ENCODE measurements around the gene PLXNC1. TPM values are rescaled to one million over a fixed set of nuclear protein-coding genes. Genes with fewer than 3 reads are reported as not detected.

The PLXNC1 gene
- 1 to 10 TPM in 2 of 3 donors, under 1 TPM in 1; 0.84 to 4.6 (median 3.2) TPM for polyA plus RNA-seq

DNA sequence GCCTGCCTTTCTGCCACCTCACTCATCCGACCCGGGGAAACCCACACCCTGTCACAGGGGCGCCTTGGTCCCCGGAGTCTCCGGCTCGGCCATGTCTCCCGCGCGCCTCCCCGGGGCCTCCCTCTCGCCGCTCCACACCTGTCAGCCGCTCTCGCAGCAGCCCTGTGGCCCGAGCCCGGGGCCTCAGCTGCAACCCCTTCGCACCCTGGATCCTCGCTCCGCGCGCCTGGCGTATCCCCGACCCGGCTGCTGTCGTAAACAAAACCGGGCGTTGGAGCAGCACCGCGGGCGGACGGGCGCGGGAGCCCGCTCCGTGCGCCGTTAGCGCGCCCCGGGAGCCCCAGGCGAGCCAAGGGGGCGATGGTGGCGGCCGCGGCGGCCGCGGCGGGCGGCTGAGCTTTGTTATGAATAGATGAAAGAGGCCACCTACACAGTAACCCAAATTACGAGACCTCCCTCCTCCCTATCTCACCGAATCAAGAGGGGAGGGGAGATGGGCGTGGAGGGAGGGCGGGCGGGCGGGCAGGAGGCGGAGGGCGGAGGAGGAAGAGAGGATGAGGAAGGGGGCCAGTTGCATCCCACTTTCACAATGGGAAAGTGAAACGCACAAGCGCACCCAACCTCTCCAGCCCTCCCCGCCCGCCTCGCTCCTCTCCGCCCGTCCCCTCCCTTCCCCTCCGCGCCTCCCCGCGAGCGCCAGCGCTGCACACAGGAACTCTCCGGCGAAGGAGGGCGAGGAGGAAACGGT is at the start of gene PLXNC1:
Gene PLXNC1, plus strand, starts transcription at position 587 of the 748 bp plus-strand sequence. CDS start 395 bp downstream, outside the sequence.
- 1 to 3% (median 1%) methylated on average over 58 to 72 of the region's 75 CpGs for WGBS, 3 donors
- no peak within 1 kb of the TSS for H3K27ac ChIP-seq (ENCODE audit: low read depth, low read length)

- no peak overlapping the region for H3K27ac ChIP-seq (ENCODE audit: low read depth, low read length)
- WGBS, 3 donors, result 67 to 94% (median 90%) methylated on average over 3 of the region's 3 CpGs
These were observed 49.2 kb upstream of the PLXNC1 start for GRCh38 chr12:94099191-94099590.

DNA sequence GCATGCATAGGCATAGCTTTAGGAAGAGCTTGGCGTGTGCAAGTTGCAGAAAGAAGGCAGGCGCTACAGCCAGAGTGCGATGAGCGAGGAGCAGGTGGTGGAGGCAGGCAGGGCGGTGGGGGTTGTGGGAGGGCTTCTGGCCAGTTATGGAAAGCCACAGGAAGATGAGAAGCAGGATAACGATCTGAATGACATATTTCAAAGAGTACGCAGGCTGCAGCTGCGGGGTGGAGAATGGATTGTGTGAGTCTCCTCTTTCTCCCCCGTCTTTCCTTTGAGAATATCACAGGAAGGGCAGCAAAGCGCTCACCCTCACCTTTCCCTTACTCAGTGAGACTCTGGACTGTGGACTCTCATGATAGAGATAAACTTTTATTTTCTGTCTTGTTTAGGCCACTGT is 48.7 kb upstream of the PLXNC1 start:
- WGBS, 3 donors, result 41 to 64% (median 42%) methylated on average over 10 of the region's 10 CpGs
- no peak overlapping the region for H3K27ac ChIP-seq (ENCODE audit: low read depth, low read length)

GRCh38 chr12:94100211-94100627 is 48.2 kb upstream of the PLXNC1 start:
- 36 to 57% (median 50%) methylated on average over 6 of the region's 6 CpGs for WGBS, 3 donors
- H3K27ac ChIP-seq (ENCODE audit: low read depth, low read length), result no peak overlapping the region

DNA sequence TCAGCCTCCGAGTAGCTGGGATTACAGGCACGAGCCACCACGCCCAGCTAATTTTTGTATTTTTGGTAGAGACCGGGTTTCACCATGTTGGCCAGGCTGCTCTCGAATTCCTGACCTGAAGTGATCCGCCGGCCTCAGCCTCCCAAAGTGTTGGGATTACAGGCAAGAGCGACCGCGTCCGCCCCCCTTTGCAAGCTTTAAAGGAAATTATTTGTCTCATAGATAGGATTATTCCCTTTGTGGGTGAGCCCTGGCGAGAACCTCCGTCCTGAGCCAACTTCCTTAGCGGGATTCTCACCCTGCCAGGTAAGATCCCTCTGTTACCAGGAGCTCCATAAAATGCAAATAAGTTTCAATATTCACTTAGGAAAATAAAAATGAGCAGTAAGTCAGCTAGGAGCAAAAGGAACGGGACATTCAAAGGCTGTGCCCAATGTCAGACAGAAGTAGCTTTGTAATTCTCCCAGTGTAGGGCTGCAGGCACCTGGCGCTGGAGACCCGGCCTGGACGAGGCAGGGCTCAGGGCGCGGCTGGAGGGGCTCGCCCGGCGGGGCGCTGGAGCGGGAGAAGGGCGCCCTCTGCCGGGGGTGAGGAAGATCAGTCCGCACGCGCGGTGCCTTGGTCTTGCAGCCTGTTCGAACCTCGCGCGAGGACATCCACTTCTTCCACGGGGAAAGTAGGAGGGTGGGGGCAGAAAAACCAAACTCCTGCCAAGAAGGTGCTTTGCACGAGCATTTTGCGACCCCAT is 47.2 kb upstream of the PLXNC1 start:
- no peak overlapping the region for H3K27ac ChIP-seq (ENCODE audit: low read depth, low read length)
- WGBS, 3 donors, result 22 to 29% (median 23%) methylated on average over 38 of the region's 38 CpGs

GRCh38 chr12:94101738-94102660 is 46.4 kb upstream of the PLXNC1 start:
- no peak overlapping the region for H3K27ac ChIP-seq (ENCODE audit: low read depth, low read length)
- 1% methylated on average over 50 of the region's 50 CpGs for WGBS, 3 donors

GRCh38 chr12:94103986-94104385 is 44.4 kb upstream of the PLXNC1 start:
- H3K27ac ChIP-seq (ENCODE audit: low read depth, low read length), result no peak overlapping the region
- 70 to 84% (median 76%) methylated on average over 4 of the region's 4 CpGs for WGBS, 3 donors

- WGBS, 3 donors, result 36 to 81% (median 80%) methylated on average over 4 of the region's 4 CpGs
- no peak overlapping the region for H3K27ac ChIP-seq (ENCODE audit: low read depth, low read length)
These were observed 40.5 kb upstream of the PLXNC1 start for GRCh38 chr12:94107910-94108309.

GRCh38 chr12:94109160-94109559 is 39.2 kb upstream of the PLXNC1 start:
- 37 to 53% (median 47%) methylated on average over 5 of the region's 5 CpGs for WGBS, 3 donors
- H3K27ac ChIP-seq (ENCODE audit: low read depth, low read length), result no peak overlapping the region

- no peak overlapping the region for H3K27ac ChIP-seq (ENCODE audit: low read depth, low read length)
- 86 to 93% (median 92%) methylated on average over 9 of the region's 9 CpGs for WGBS, 3 donors
These were observed 38.1 kb upstream of the PLXNC1 start for GRCh38 chr12:94110258-94110657.

- H3K27ac ChIP-seq (ENCODE audit: low read depth, low read length), result no peak overlapping the region
- 88 to 94% (median 88%) methylated on average over 2 of the region's 2 CpGs for WGBS, 3 donors
These were observed 37.1 kb upstream of the PLXNC1 start for GRCh38 chr12:94111302-94111701.

- WGBS, 3 donors, result 38 to 73% (median 59%) methylated on average over 2 of the region's 2 CpGs
- H3K27ac ChIP-seq (ENCODE audit: low read depth, low read length), result no peak overlapping the region
These were observed 36.3 kb upstream of the PLXNC1 start for GRCh38 chr12:94112121-94112520.

DNA sequence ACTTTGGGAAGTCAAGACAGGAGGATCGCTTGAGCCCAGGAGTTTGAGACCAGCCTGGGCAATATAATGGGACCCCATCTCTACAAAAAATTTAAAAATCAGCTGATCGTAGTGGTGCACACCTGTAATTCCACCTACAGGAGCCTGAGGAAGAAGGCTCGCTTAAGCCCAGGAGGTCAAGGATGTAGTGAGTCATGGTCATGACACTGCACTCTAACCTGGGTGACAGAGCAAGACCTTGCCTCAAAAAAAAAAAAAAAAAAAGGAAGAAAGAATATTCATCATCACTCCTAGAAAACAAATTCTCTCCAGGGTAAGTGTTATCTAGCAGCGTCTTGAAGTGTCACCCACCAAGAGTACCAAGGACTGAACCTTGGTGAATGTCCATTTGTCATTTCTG is 34.2 kb upstream of the PLXNC1 start:
- WGBS, 3 donors, result 87 to 91% (median 88%) methylated on average over 4 of the region's 4 CpGs
- no peak overlapping the region for H3K27ac ChIP-seq (ENCODE audit: low read depth, low read length)

DNA sequence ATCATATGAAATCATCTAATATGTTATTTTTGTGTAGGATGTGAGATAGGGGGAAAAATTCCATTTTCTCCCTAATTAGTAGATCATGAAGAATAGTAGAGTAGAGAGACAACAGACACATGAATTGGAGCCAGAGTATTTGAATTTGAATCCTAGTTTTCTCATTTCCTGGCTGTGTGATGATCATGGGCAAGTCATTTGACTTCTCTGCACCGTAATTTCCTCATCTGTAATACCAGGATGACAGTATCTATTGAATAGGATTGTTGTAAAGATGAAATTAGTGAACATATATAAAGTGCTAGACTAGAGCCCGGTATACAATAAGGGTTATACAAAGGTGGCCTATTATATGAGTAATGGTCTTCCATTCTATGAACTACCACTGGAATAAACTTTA is 32.2 kb upstream of the PLXNC1 start:
- no peak overlapping the region for H3K27ac ChIP-seq (ENCODE audit: low read depth, low read length)
- 91 to 98% (median 95%) methylated on average over 2 of the region's 2 CpGs for WGBS, 3 donors

DNA sequence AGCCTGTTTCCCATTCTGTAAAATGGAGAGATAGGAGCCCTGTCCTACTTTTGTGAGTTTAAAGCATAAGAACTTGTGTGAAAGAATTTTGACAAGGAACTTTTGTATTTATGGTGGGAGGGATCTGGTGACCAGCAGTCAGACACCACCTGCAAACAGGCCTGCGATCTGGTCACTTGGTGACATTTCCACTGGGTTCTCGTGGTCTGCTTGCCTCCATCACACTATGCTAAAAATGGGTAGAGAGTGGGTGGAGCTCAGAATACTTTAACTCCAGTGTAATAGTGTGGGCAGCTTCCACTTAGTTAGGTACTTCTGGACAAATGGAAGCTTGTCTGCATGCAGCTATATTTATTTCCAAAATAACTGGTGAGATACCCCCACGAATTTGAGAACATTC is 26.5 kb upstream of the PLXNC1 start:
- WGBS, 3 donors, result 50 to 66% (median 52%) methylated on average over 3 of the region's 3 CpGs
- H3K27ac ChIP-seq (ENCODE audit: low read depth, low read length), result no peak overlapping the region

GRCh38 chr12:94122591-94122990 is 25.8 kb upstream of the PLXNC1 start:
- no peak overlapping the region for H3K27ac ChIP-seq (ENCODE audit: low read depth, low read length)
- 61 to 80% (median 69%) methylated on average over 3 of the region's 3 CpGs for WGBS, 3 donors

DNA sequence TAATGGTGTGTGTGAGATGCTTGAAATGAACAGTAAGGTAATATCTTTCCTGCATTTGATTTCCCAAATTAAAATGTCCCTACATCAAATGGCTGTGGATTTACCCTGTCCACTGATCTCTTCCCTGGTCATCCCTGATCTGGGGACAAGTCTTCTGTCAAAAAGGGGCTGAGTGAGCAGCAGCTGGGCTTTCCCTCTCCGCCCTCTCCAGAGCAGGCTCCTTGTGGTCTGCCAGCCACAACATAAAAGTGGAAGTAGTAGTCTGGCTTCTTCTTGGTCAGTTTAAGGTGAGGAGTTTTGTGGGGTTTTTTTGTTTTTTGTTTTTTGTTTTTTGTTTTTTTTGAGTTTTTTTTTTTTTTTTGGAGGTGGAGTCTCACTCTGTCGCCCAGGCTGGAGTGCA is 25.2 kb upstream of the PLXNC1 start:
- H3K27ac ChIP-seq (ENCODE audit: low read depth, low read length), result no peak overlapping the region

GRCh38 chr12:94126067-94126466 is 22.3 kb upstream of the PLXNC1 start:
- 38 to 67% (median 42%) methylated on average over 1 of the region's 1 CpG for WGBS, 3 donors
- no peak overlapping the region for H3K27ac ChIP-seq (ENCODE audit: low read depth, low read length)

More for the DNA sequence above, 25.2 kb upstream of the PLXNC1 start:
- WGBS, 3 donors, result 67 to 84% (median 74%) methylated on average over 2 of the region's 2 CpGs

Measured in adipose tissue (tissue), 3 donors.